IMR-90 (cell line): ENCODE data around the gene MROH2A. TPM values are rescaled to one million over a fixed set of nuclear protein-coding genes. Genes with fewer than 3 reads are reported as not detected.

Experiments
- ATAC-seq: fragments of 200-7000 bp; cut with Tn5 transposase; 2 replicates; pipeline ENCODE4 v1.9.1; 2020; ENCODE audit warnings: low read depth, mild to moderate bottlenecking, moderate library complexity
- BruUV-seq: library from RNA; stranded (reverse); fragments of 400-500 nt; replicated peaks from 2 replicates; lab custom pipeline; 2021; lab: Mats Ljungman, UMichigan
- CTCF ChIA-PET: fragments of 300-600 bp; formaldehyde crosslinking; extraction: SDS; loops from one replicate; lab custom pipeline; 2021; ENCODE audit warnings: antibody characterized with exemption; lab: Yijun Ruan, JAX
- POLR2A ChIA-PET: fragments of 300-600 bp; sonication (Branson Sonifier 250); formaldehyde crosslinking; loops from one replicate; lab custom pipeline; 2022; ENCODE audit warnings: antibody characterized with exemption; ENCODE audit not compliant: unreplicated experiment; lab: Charles Lee
- DNase-seq: peaks from one replicate; pipeline ENCODE4 v3.0.0; 2013
- H2AFZ ChIP-seq: replicated peaks from 2 replicates; pipeline ENCODE3; 2013; ENCODE audit warnings: low read length, mild to moderate bottlenecking; ENCODE audit not compliant: poor library complexity
- H2AK5ac ChIP-seq: 2 replicates; pipeline ENCODE4 v1.6.1; 2013; ENCODE audit warnings: low read depth, low read length, inconsistent platforms
- H2AK9ac ChIP-seq: replicated peaks from 2 replicates; pipeline ENCODE3; 2013; ENCODE audit warnings: mild to moderate bottlenecking, low read depth, low read length, moderate library complexity; ENCODE audit not compliant: poor library complexity
- H2BK120ac ChIP-seq: 2 replicates; pipeline ENCODE4 v1.6.1; 2013; ENCODE audit warnings: low read depth, low read length, inconsistent platforms
- H2BK15ac ChIP-seq: 3 replicates; pipeline ENCODE4 v1.6.1; 2013; ENCODE audit warnings: low read depth, low read length, inconsistent platforms
- H2BK20ac ChIP-seq: 2 replicates; pipeline ENCODE4 v1.6.1; 2013; ENCODE audit warnings: low read depth, mild to moderate bottlenecking, inconsistent platforms, low read length, moderate library complexity
- H2BK5ac ChIP-seq: 2 replicates; pipeline ENCODE4 v1.6.1; 2013; ENCODE audit warnings: mild to moderate bottlenecking, low read depth, low read length, inconsistent platforms; ENCODE audit not compliant: poor library complexity, severe bottlenecking
- H3K14ac ChIP-seq: replicated peaks from 2 replicates; pipeline ENCODE4 v1.6.1; 2013; ENCODE audit warnings: low read depth, low read length, inconsistent platforms
- H3K18ac ChIP-seq: 2 replicates; pipeline ENCODE4 v1.6.1; 2013; ENCODE audit warnings: low read depth, low read length, control low read depth
- H3K23ac ChIP-seq: 2 replicates; pipeline ENCODE4 v1.6.1; 2013; ENCODE audit warnings: low read depth, low read length, inconsistent platforms
- H3K27ac ChIP-seq: 2 replicates; pipeline ENCODE4 v1.5.1; 2013; ENCODE audit warnings: mild to moderate bottlenecking, control low read depth, low read length; ENCODE audit not compliant: insufficient read depth
- H3K27me3 ChIP-seq: 2 replicates; pipeline ENCODE4 v1.6.1; 2013; ENCODE audit warnings: low read length; ENCODE audit not compliant: control insufficient read depth, insufficient read depth
- H3K36me3 ChIP-seq: 2 replicates; pipeline ENCODE4 v1.6.1; 2013; ENCODE audit warnings: low read length, mixed read lengths; ENCODE audit not compliant: control insufficient read depth, insufficient read depth
- H3K4ac ChIP-seq: 2 replicates; pipeline ENCODE4 v1.6.1; 2013; ENCODE audit warnings: low read depth, low read length, inconsistent platforms
- H3K4me1 ChIP-seq: 2 replicates; pipeline ENCODE4 v1.6.1; 2013; ENCODE audit warnings: low read length, mixed read lengths; ENCODE audit not compliant: control insufficient read depth, insufficient read depth
- H3K4me2 ChIP-seq: 2 replicates; pipeline ENCODE4 v1.6.1; 2013; ENCODE audit warnings: low read depth, mild to moderate bottlenecking, control low read depth, low read length, moderate library complexity
- H3K4me3 ChIP-seq: 2 replicates; pipeline ENCODE4 v1.5.1; 2013; ENCODE audit warnings: low read depth, mild to moderate bottlenecking, control low read depth, low read length, moderate library complexity; ENCODE audit not compliant: insufficient read depth
- H3K56ac ChIP-seq: 2 replicates; pipeline ENCODE4 v1.6.1; 2013; ENCODE audit warnings: low read length, inconsistent platforms; ENCODE audit not compliant: insufficient read depth; ENCODE audit errors: extremely low read depth
- H3K79me1 ChIP-seq, 2 experiments: 2 replicates each; pipeline ENCODE4 v1.6.1; 2013; ENCODE audit warnings: low read length in 2 of 2, inconsistent platforms in 1 of 2, low read depth in 1 of 2
- H3K9ac ChIP-seq: 2 replicates; pipeline ENCODE4 v1.6.1; 2013; ENCODE audit warnings: low read depth, low read length, control low read depth
- H3K9me1 ChIP-seq: 2 replicates; pipeline ENCODE4 v1.6.1; 2013; ENCODE audit warnings: low read length, inconsistent platforms; ENCODE audit not compliant: insufficient read depth
- H3K9me3 ChIP-seq: 2 replicates; pipeline ENCODE4 v1.6.1; 2013; ENCODE audit warnings: low read length; ENCODE audit not compliant: control insufficient read depth, insufficient read depth
- H4K20me1 ChIP-seq: 2 replicates; pipeline ENCODE4 v1.6.1; 2013; ENCODE audit warnings: low read length, inconsistent platforms; ENCODE audit not compliant: insufficient read depth
- H4K5ac ChIP-seq: 2 replicates; pipeline ENCODE4 v1.6.1; 2013; ENCODE audit warnings: mild to moderate bottlenecking, low read depth, low read length, control low read depth
- H4K8ac ChIP-seq, 2 experiments: 2 replicates each; pipeline ENCODE4 v1.6.1; 2013; ENCODE audit warnings: low read depth in 2 of 2, low read length in 2 of 2, control low read depth in 1 of 2, inconsistent platforms in 1 of 2
- H4K91ac ChIP-seq: 2 replicates; pipeline ENCODE4 v1.6.1; 2013; ENCODE audit warnings: low read depth, low read length, inconsistent platforms; ENCODE audit not compliant: insufficient read depth
- BHLHE40 ChIP-seq: fragments of 150-350 bp; IDR thresholded peaks from 2 replicates; pipeline ENCODE4 v1.6.1; 2016; ENCODE audit warnings: mild to moderate bottlenecking, low read depth, low read length
- CEBPB ChIP-seq: IDR thresholded peaks from 2 replicates; pipeline ENCODE4 v1.6.1; 2012; ENCODE audit warnings: low read depth, low read length, improper control_type of control experiment
- CHD1 ChIP-seq: IDR thresholded peaks from 2 replicates; pipeline ENCODE4 v1.6.1; 2012; ENCODE audit warnings: low read depth, low read length, improper control_type of control experiment
- FOS ChIP-seq: fragments of 150-350 bp; IDR thresholded peaks from 2 replicates; pipeline ENCODE4 v1.6.1; 2016; ENCODE audit warnings: low read depth, low read length
- MAFK ChIP-seq: IDR thresholded peaks from 2 replicates; pipeline ENCODE4 v1.6.1; 2012; ENCODE audit warnings: low read depth, low read length, improper control_type of control experiment
- MAZ ChIP-seq: IDR thresholded peaks from 2 replicates; pipeline ENCODE4 v1.6.1; 2012; ENCODE audit warnings: low read depth, mild to moderate bottlenecking, low read length, improper control_type of control experiment, moderate library complexity, borderline replicate concordance
- MXI1 ChIP-seq: IDR thresholded peaks from 2 replicates; pipeline ENCODE4 v1.6.1; 2012; ENCODE audit warnings: low read depth, mild to moderate bottlenecking, low read length, moderate library complexity, borderline replicate concordance
- NFE2L2 ChIP-seq: fragments of 150-350 bp; IDR thresholded peaks from 2 replicates; pipeline ENCODE4 v1.6.1; 2016; ENCODE audit warnings: low read depth, mild to moderate bottlenecking, low read length
- POLR2A ChIP-seq: IDR thresholded peaks from 2 replicates; pipeline ENCODE4 v1.6.1; 2012; ENCODE audit warnings: mild to moderate bottlenecking, low read depth, low read length
- RAD21 ChIP-seq: IDR thresholded peaks from 2 replicates; pipeline ENCODE4 v1.6.1; 2012; ENCODE audit warnings: low read length, improper control_type of control experiment
- RCOR1 ChIP-seq: IDR thresholded peaks from 2 replicates; pipeline ENCODE4 v1.6.1; 2012; ENCODE audit warnings: mild to moderate bottlenecking, low read length, improper control_type of control experiment; ENCODE audit not compliant: insufficient replicate concordance
- SMC3 ChIP-seq: fragments of 150-350 bp; IDR thresholded peaks from 2 replicates; pipeline ENCODE4 v1.6.1; 2016; ENCODE audit warnings: low read depth, mild to moderate bottlenecking, antibody characterized with exemption, low read length, moderate library complexity
- WGBS, 2 experiments: methylation state at CpG; one replicate each; pipeline versions ENCODE4 v1.1.5 to v1.1.7; 2013; ENCODE audit warnings: missing lambda C conversion rate in 2 of 2; ENCODE audit not compliant: insufficient read length in 1 of 2; ENCODE audit errors: extremely low coverage in 2 of 2; 5-methylcytosine and 5-hydroxymethylcytosine counted together
- dilution Hi-C: fragments of 300-500 bp; cut with HindIII; formaldehyde crosslinking; loops from one replicate; pipeline ENCODE4 v1.14.3; 2018; ENCODE audit warnings: low sequenced_read_pairs; ENCODE audit not compliant: unreplicated experiment
- in situ Hi-C: fragments of 300-500 bp; cut with MboI; formaldehyde crosslinking; loops from 3 replicates; pipeline ENCODE4 v1.14.3; 2019; ENCODE audit warnings: low sequenced_read_pairs, inconsistent platforms, mixed read lengths
- intact Hi-C: fragments of 100-400 bp; cut with micrococcal nuclease; formaldehyde crosslinking; loops from 2 replicates; pipeline ENCODE4 v1.10.0; 2022
- polyA plus RNA-seq, 3 experiments: library from polyadenylated mRNA; depleted of rRNA; stranded (reverse); fragments of >200 nt; gene quantifications; 2 replicates each; pipeline ENCODE4 v1.2.3, GENCODE V29; 2012; ENCODE audit warnings: low replicate concordance in 1 of 3
- total RNA-seq: library from RNA; depleted of rRNA; stranded (reverse); fragments of >200 nt; gene quantifications from 2 replicates; pipeline ENCODE4 v1.2.3, GENCODE V29; 2012
- TF ChIP-seq, protein P1 (sequence below): conservative IDR thresholded peaks from 2 replicates; pipeline ENCODE4 v1.5.1; 2012; ENCODE audit warnings: mild to moderate bottlenecking, low read depth, low read length, improper control_type of control experiment
- TF ChIP-seq, protein P2 (sequence below): fragments of 150-350 bp; IDR thresholded peaks from 2 replicates; pipeline ENCODE4 v1.6.1; 2017; ENCODE audit warnings: mild to moderate bottlenecking, antibody characterized with exemption, low read length, low read depth

Gene MROH2A
- total and polyA plus RNA-seq, 2 of the 4 experiments (the other 2 are of a cell fraction): not detected

DNA sequence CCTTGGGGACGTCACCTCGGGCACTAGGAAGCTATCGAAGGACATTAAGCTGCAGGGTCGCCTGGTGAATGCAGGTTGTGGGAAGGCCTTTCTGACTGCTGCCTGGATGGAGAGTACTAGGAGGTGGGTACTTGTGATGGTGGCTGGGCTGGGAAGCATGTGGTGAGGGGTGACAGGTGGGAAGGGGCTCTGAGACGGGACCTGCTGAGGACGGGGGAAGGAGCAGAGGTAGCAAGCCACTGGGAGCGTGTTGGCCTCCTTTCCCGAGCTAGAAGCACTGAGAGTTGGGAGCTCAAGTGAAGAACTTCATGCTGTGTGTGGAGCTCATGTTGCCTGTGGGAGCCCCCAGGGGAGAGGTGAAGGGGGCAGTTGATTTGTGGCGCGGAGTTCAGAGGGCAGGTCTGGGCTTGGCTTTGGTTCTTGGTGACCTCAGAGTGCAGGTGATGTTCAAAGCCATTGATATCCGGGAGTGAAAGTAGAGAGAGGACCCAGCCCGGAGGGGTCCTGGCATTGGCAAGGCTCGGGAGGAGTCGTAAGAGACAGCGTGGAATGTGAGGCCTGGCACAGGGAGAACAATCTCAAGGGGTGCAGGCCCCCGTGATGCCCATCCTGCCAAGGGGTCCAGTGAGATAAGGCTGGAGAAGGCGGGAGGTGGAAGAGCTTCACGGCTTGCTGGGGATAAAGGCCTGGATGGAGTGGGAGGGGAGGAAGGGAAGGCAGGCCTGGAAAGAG is 13.2 kb downstream of the MROH2A start:
- ATAC-seq (no peak), DNase-seq (no peak)
- no TSS peak for BruUV-seq
- no peak overlapping the region for H3K4me2 ChIP-seq
- no peak overlapping the region for H3K27ac ChIP-seq
- POLR2A ChIA-PET: no interaction called here
- H3K9me3 ChIP-seq: no peaks in the 10 kb centered on the region
- no peak overlapping the region for H2BK120ac ChIP-seq
- H3K79me1 ChIP-seq: no peaks in the 10 kb centered on the region
- H3K4me1 ChIP-seq: no peaks in the 10 kb centered on the region
- H2BK20ac ChIP-seq: no peak overlapping the region
- no peak overlapping the region for H3K14ac ChIP-seq
- H3K4me3 ChIP-seq: no peak overlapping the region
- in situ Hi-C loops (no loop called here), dilution Hi-C loops (no loop called here), intact Hi-C loops (no loop called here)
- H3K36me3 ChIP-seq: no peaks in the 10 kb centered on the region
- H3K18ac ChIP-seq: no peak overlapping the region
- TF ChIP-seq BHLHE40: no peak
- no peak for TF ChIP-seq MAFK
- TF ChIP-seq RAD21: no peak
- no peak for TF ChIP-seq MAZ
- no peak for TF ChIP-seq RCOR1
- TF ChIP-seq, protein P1, sequence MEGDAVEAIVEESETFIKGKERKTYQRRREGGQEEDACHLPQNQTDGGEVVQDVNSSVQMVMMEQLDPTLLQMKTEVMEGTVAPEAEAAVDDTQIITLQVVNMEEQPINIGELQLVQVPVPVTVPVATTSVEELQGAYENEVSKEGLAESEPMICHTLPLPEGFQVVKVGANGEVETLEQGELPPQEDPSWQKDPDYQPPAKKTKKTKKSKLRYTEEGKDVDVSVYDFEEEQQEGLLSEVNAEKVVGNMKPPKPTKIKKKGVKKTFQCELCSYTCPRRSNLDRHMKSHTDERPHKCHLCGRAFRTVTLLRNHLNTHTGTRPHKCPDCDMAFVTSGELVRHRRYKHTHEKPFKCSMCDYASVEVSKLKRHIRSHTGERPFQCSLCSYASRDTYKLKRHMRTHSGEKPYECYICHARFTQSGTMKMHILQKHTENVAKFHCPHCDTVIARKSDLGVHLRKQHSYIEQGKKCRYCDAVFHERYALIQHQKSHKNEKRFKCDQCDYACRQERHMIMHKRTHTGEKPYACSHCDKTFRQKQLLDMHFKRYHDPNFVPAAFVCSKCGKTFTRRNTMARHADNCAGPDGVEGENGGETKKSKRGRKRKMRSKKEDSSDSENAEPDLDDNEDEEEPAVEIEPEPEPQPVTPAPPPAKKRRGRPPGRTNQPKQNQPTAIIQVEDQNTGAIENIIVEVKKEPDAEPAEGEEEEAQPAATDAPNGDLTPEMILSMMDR: no peak
- no peak for TF ChIP-seq MXI1
- TF ChIP-seq POLR2A: no peak
- TF ChIP-seq FOS: no peak
- TF ChIP-seq, protein P2, sequence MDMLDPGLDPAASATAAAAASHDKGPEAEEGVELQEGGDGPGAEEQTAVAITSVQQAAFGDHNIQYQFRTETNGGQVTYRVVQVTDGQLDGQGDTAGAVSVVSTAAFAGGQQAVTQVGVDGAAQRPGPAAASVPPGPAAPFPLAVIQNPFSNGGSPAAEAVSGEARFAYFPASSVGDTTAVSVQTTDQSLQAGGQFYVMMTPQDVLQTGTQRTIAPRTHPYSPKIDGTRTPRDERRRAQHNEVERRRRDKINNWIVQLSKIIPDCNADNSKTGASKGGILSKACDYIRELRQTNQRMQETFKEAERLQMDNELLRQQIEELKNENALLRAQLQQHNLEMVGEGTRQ: no peak
- no peak for TF ChIP-seq NFE2L2
- TF ChIP-seq CHD1: no peak
- TF ChIP-seq SMC3: no peak
- TF ChIP-seq CEBPB: no peak
- no peak overlapping the region for H3K4ac ChIP-seq
- H3K9me1 ChIP-seq: no peaks in the 10 kb centered on the region
- H2AFZ ChIP-seq: no peak overlapping the region
- H3K23ac ChIP-seq: no peak overlapping the region
- H3K56ac ChIP-seq: no peak overlapping the region
- no peak overlapping the region for H4K8ac ChIP-seq
- no peak overlapping the region for H2AK9ac ChIP-seq
- H2BK15ac ChIP-seq: no peak overlapping the region
- no peak overlapping the region for H2BK5ac ChIP-seq
- CTCF ChIA-PET: no interaction called here
- no peaks in the 10 kb centered on the region for H4K20me1 ChIP-seq
- WGBS, 2 experiments: 67% methylated on average over 10 of the region's 18 CpGs; no CpG with 5 or more reads in 1 of the 2 experiments
- no peak overlapping the region for H2AK5ac ChIP-seq
- H3K27me3 ChIP-seq: peaks cover 8% of the 10 kb centered on the region
- no peak overlapping the region for H4K5ac ChIP-seq
- H3K9ac ChIP-seq: no peak overlapping the region
- H4K91ac ChIP-seq: no peak overlapping the region
